SK-N-MC (cell line): Measurements from ENCODE around the gene USP9Y.

Experiments used
- DNase-seq: peaks from one replicate; pipeline ENCODE4 v3.0.0-alpha.2; 2011; ENCODE audit warnings: low read depth, low spot score
- H3K27ac ChIP-seq: fragments of 200-600 bp; sonication (generic); 2 replicates; pipeline ENCODE4 v1.5.1; 2016; ENCODE audit warnings: mixed run types
- H3K36me3 ChIP-seq: fragments of 200-600 bp; sonication (generic); 2 replicates; pipeline ENCODE4 v1.6.1; 2017; ENCODE audit warnings: antibody characterized with exemption, low read length, mixed read lengths; ENCODE audit not compliant: insufficient read depth
- H3K4me3 ChIP-seq: fragments of 200-600 bp; sonication (generic); 2 replicates; pipeline ENCODE4 v1.5.1; 2016
- H3K9ac ChIP-seq: fragments of 200-600 bp; sonication (generic); 2 replicates; pipeline ENCODE4 v1.8.0; 2017; ENCODE audit warnings: mixed run types, mixed read lengths; ENCODE audit not compliant: insufficient read length
- H3K9me3 ChIP-seq: fragments of 200-600 bp; sonication (generic); 2 replicates; pipeline ENCODE4 v1.6.1; 2017; ENCODE audit warnings: low read depth, mild to moderate bottlenecking, antibody characterized with exemption, low read length, moderate library complexity, mixed read lengths
- EZH2 ChIP-seq: fragments of 200-600 bp; sonication (generic); IDR thresholded peaks from one replicate; pipeline ENCODE4 v1.6.1; 2017; ENCODE audit warnings: antibody characterized with exemption
- FOXP2 ChIP-seq: optimal IDR thresholded peaks from 2 replicates; pipeline ENCODE3; 2011; ENCODE audit warnings: mild to moderate bottlenecking, moderate library complexity; ENCODE audit not compliant: insufficient read depth; ENCODE audit errors: extremely low read length, control extremely low read depth
- POLR2AphosphoS5 ChIP-seq: IDR thresholded peaks from 2 replicates; pipeline ENCODE4 v1.6.1; 2012; ENCODE audit warnings: mild to moderate bottlenecking, low read depth, low read length, borderline replicate concordance

Gene USP9Y

DNA sequence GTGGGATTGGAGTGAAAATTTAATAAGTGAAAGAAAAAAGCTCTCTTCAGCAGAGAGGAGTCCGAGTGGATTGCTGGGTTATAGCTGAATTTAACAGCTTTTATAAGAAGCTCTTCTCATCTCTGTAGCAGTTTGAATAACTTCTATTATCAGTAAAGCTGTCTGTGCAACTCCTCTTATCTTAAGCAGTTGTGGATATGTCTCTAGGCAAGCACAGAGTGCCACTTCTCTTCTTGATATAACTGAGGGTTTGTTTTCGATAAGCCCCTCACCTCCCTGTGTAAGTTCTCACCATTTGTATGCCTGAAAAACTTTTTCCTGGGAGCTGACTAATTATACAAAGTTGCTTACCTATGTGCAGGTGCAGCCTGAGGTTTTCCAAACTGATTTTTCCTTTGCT is 43.1 kb downstream of the USP9Y start:
- no peak for TF ChIP-seq EZH2
- TF ChIP-seq POLR2AphosphoS5: no peak
- Histone ChIP-seq H3K9me3 (no peaks in the 10 kb centered on the region), H3K9ac (no peak overlapping the region), H3K36me3 (no peaks in the 10 kb centered on the region), H3K4me3 (no peak overlapping the region), H3K27ac (no peak overlapping the region)
- no peak for DNase-seq

DNA sequence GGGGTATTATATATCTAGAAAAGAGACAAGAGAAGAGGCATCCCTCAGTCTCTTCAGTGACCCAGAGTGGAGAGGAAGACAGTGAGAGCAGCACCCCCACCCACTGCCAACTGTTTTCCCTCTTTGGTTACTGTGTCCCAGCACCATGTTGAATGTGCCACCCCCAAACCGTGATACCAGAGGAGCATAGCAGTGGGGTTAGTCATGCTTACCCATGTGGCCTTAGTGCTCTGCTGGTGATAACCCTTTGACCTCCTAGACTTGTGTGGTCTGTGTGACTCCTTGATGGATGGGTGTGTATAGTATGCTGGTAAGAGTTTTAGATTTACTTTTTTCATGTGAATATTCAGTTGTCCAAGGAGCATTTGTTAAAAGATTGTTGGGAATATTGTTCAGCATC is 48.3 kb downstream of the USP9Y start:
- H3K27ac ChIP-seq: no peak overlapping the region

DNA sequence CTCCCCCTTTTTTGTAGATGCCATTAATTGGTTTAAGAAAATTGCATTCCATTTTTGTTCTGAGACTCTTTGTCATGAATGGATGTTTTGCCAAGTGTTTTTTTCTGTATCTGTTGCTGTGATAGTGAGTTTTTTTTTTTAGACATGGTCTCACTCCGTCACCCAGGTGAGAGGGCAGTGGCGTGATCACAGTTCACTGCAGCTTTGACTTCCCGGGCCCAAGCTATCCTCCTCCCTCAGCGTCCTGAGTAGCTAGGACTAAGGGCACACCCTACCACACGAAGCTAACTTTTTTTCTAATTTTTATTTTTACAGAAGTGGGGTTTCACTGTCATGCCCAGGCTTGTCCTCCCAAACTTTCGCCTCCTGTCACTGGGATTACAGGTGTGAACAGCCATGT is 51.8 kb downstream of the USP9Y start:
- H3K36me3 ChIP-seq: no peaks in the 10 kb centered on the region
- no peaks in the 10 kb centered on the region for H3K9me3 ChIP-seq
- no peak overlapping the region for H3K27ac ChIP-seq
- DNase-seq: no peak
- no peak for TF ChIP-seq EZH2
- no peak for TF ChIP-seq POLR2AphosphoS5
- no peak for TF ChIP-seq FOXP2
- no peak overlapping the region for H3K9ac ChIP-seq
- H3K4me3 ChIP-seq: no peak overlapping the region

More for the DNA sequence above, 48.3 kb downstream of the USP9Y start:
- no peaks in the 10 kb centered on the region for H3K36me3 ChIP-seq
- TF ChIP-seq POLR2AphosphoS5: no peak
- no peak for TF ChIP-seq FOXP2
- no peak for TF ChIP-seq EZH2
- no peak for DNase-seq
- no peaks in the 10 kb centered on the region for H3K9me3 ChIP-seq
- no peak overlapping the region for H3K4me3 ChIP-seq
- H3K9ac ChIP-seq: no peak overlapping the region

DNA sequence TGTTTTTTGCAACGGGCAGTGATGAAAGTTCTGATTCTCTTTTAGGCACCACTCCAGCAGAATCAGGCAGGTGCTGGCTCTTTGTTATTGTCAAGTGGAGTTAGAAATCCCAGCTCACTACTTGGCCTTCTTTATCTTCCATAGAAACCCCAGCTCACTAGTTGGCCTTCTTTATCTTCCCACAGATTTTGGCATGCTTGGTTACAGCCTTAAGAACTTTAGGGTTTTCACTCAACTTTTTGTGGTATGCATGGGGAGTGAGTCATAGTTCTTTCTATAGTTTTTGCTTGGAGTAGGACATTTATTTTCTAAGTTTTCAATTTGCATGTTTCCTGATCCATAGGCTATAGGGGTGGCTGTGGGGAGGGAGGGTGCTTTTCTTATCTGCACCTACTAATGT is 55.0 kb downstream of the USP9Y start:
- no peak overlapping the region for H3K4me3 ChIP-seq
- H3K36me3 ChIP-seq: no peaks in the 10 kb centered on the region
- H3K9ac ChIP-seq: no peak overlapping the region
- TF ChIP-seq POLR2AphosphoS5: no peak
- no peak for TF ChIP-seq FOXP2
- TF ChIP-seq EZH2: no peak
- no peak for DNase-seq
- no peak overlapping the region for H3K27ac ChIP-seq
- H3K9me3 ChIP-seq: no peaks in the 10 kb centered on the region

DNA sequence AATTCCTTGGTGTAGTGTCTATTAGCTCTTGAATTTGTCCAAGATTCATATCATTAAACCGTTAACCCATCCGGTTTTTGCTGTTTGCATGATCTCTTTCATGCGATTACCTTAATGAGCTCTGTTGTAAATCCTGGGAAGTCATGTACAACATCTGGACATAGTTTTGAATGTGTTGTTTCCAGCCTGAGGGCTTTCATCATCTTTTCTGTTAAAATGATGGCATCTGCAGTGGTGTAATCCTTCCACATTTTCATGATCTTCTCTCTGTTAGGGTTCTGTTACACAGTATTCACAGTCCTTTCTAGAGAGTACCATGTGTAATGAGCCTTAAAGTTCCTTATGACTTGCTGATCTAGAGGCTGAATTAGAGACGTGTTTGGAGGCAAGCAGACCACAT is 64.9 kb downstream of the USP9Y start:
- Histone ChIP-seq H3K4me3 (no peak overlapping the region), H3K9ac (no peak overlapping the region), H3K9me3 (no peaks in the 10 kb centered on the region), H3K27ac (no peak overlapping the region), H3K36me3 (no peaks in the 10 kb centered on the region)
- no peak for DNase-seq
- TF ChIP-seq EZH2 (no peak), FOXP2 (no peak), POLR2AphosphoS5 (no peak)

DNA sequence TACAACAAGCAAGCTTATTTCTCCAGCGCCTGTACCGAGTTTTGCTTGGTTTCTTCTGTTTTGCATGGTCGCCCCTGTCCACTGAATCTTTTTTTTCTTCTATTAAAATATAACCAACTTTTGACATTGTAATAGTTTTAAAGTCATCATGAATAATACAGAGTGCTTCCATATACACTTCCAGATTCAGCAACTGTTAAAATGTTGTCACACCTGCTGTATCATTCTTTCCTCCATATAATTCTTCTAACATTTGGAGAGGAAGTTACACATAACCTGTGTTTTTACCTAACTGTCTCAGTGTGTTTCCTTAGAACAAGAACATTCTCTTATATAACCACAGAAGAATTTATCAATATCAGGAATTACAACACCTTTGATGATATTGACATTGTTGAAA is 83.5 kb downstream of the USP9Y start:
- DNase-seq: no peak
- TF ChIP-seq EZH2 (no peak), POLR2AphosphoS5 (no peak), FOXP2 (no peak)
- Histone ChIP-seq H3K9ac (no peak overlapping the region), H3K4me3 (no peak overlapping the region), H3K9me3 (no peaks in the 10 kb centered on the region), H3K27ac (no peak overlapping the region), H3K36me3 (no peaks in the 10 kb centered on the region)

DNA sequence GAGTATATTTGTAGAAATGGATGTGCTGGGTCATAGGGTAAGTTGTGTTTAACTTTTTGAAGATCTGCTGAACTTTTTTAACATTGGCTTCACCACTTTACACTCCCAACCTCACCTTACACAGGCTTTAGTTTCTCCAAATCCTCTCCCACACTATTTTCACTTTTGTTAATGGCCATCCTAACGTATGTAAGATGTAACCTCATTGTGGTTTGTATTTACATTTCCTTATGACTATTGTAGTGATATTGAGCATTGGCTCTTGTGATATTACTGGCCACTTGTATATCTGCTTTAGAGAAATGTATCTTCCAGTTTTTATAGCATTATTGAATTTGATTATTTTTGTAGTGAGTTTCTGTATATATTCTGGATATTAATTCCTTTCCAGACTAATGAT is 93.0 kb downstream of the USP9Y start:
- no peak for DNase-seq
- no peak overlapping the region for H3K27ac ChIP-seq
- no peaks in the 10 kb centered on the region for H3K9me3 ChIP-seq
- no peak overlapping the region for H3K4me3 ChIP-seq
- H3K36me3 ChIP-seq: no peaks in the 10 kb centered on the region
- TF ChIP-seq POLR2AphosphoS5 (no peak), FOXP2 (no peak), EZH2 (no peak)
- no peak overlapping the region for H3K9ac ChIP-seq

DNA sequence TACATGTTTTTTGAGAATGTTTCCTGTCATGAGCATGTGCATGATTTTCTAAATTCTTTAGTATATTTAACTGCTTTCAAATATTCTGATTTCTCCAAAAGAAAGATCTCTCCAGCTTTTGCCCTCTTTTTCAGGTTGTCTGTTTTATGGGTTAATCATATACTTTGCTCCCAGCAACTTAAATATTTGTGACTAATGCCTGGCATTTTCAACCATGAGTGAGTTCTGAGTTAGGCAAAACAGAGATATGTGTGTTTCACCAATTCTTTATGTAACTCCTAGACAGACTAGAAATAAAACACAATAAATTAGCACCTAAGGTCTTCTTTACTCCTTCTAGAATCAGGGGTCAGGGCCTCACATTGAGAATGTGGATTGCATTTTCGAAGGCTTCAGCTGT is 107.0 kb downstream of the USP9Y start:
- Histone ChIP-seq H3K36me3 (no peaks in the 10 kb centered on the region), H3K4me3 (no peak overlapping the region), H3K9ac (no peak overlapping the region), H3K9me3 (no peaks in the 10 kb centered on the region), H3K27ac (no peak overlapping the region)
- TF ChIP-seq POLR2AphosphoS5 (no peak), EZH2 (no peak), FOXP2 (no peak)
- DNase-seq: no peak

DNA sequence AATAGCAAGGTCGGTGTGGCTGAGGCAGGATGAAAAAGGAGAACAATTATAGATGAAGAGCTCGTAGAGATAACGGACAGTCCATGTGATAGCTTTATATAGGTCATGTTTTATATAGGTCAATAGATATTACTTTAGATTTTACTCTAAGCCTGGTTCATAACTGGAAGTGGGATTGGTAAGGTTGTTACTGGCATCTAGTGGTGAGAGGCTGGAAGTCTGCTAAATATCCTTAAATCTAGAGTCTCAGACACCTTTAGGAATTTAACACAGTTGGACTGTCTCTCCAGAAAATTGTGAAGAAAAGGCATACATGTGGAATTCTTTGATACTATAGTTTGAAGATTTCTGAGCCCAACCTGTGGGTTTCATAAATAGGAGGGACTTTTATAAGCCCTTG is 108.0 kb downstream of the USP9Y start:
- TF ChIP-seq EZH2 (no peak), POLR2AphosphoS5 (no peak), FOXP2 (no peak)
- H3K36me3 ChIP-seq: no peaks in the 10 kb centered on the region

More for the DNA sequence above, 108.0 kb downstream of the USP9Y start:
- H3K9ac ChIP-seq: no peak overlapping the region
- DNase-seq: no peak
- H3K27ac ChIP-seq: no peak overlapping the region
- H3K9me3 ChIP-seq: no peaks in the 10 kb centered on the region
- H3K4me3 ChIP-seq: no peak overlapping the region
